ENCODE measurements around the gene ARL4A.
"Not testable (repeated sequence)": the region's sequence is repeated elsewhere in the genome, so short reads cannot be mapped to it uniquely, and the experiment has no call there.

Gene ARL4A, protein sequence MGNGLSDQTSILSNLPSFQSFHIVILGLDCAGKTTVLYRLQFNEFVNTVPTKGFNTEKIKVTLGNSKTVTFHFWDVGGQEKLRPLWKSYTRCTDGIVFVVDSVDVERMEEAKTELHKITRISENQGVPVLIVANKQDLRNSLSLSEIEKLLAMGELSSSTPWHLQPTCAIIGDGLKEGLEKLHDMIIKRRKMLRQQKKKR

DNA sequence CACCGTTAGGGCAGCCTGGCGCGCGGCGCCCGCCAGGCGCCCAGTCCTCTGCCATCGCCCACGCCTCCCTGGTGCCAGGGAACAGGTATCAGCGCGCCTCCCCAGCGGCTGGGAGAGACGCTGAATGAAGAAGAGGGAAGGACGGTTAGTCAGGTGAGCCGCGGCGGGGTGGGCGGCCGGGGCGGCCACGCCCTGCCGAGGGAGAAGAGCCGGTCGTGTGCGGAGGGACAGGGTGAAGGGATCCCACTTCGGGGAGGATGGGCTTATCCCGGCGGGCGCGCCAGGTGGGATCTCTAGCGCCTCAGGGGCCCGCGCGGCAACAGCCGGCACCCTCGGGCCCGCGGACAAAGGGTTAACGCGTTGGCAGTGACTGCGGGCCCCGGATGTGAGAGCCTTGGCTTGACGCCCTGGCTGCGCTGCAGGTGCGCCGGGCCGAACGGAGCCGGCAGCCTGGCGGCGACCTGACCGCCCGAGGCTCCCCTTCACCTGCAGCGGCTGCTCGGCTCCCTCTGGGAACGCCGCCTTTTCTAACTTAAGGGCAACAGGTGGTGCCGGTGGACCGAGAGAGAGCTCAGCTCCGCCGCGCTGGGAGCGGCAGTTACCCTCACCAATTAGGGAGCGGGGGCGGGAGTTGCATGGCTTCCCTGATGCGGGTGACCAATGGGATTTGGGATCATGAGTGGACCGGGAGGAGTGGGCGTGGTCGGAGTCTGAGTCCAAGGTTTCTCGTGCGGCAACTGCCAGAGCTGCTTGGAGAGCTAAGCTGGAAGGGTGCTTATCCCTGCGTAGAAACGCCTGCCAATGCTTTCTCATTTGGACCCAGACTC is at the start of gene ARL4A:
ARL4A (plus strand) TSS at position 743 of the 827 bp plus-strand sequence. CDS start 622 bp downstream, outside the sequence.
- in situ Hi-C loops (cut with MboI; ENCODE audit: low sequenced_read_pairs): loop anchor here (10.0 kb wide), 1 partner anchor 578 kb away; no protein-coding TSS in a partner anchor

DNA sequence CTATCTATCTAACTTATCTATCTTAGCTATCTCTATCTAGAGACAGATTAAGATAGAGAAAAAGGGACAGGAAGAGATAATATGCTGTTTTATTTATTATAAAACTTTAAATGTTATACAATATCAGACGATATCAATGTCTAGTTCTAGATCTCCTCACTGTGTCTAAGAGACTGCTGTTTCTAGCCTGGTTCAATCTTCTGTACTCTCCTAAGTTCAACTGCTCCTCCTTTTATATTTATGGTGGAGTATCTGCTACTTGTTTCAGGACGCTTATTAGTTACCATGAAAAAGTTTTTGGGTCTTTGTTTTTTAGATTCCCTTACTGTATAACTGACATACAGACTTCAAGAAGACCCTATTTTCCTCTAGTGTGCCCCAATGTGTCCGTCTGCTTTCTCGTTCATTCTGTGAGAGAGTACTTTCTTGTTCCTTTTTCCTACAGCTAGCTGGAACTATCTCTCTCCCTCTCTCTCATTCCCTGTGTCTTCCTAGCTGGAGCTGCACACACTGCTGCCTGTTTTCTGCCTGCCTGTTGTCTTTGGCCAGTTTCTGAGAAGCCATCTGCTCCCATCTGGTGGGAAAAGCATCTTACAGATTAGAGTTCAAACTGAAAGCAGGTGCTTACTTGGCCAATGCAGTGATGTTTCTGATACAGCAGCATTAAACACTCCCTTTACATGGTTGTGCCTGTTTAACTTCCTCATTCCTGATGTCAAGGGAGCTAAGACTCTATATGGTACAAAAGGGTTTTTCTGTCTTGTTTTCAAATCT is 49.4 kb upstream of the ARL4A start:
- in situ Hi-C loops (cut with MboI; ENCODE audit: low sequenced_read_pairs): no loop called here

DNA sequence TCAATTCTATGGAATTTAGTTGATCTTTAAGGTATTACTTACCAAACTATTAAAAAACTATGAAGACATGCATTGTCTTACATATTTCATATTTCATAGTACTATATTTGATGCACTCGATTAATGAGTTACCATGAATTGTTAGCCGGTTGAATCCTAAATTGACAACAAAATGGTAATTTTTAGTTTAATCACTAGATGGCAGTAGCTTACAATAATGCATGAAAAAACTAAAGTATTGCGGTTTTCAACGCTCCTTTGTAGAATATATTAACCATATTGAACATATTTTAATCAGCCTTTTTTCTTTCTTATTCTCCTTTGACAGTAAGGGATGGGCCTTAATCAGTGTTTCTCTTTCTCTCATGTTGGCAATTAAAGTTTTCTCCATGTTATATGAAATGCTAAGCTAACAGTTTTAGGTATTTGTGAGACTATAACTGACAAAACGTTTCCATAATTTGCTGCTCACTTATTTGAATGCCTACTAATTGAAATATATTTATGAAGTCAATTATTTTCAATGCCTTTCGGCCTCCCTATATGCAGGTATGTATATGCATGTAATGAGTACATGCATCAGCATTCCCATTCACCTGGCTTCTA is 48.5 kb upstream of the ARL4A start:
- in situ Hi-C loops (cut with MboI; ENCODE audit: low sequenced_read_pairs): no loop called here

DNA sequence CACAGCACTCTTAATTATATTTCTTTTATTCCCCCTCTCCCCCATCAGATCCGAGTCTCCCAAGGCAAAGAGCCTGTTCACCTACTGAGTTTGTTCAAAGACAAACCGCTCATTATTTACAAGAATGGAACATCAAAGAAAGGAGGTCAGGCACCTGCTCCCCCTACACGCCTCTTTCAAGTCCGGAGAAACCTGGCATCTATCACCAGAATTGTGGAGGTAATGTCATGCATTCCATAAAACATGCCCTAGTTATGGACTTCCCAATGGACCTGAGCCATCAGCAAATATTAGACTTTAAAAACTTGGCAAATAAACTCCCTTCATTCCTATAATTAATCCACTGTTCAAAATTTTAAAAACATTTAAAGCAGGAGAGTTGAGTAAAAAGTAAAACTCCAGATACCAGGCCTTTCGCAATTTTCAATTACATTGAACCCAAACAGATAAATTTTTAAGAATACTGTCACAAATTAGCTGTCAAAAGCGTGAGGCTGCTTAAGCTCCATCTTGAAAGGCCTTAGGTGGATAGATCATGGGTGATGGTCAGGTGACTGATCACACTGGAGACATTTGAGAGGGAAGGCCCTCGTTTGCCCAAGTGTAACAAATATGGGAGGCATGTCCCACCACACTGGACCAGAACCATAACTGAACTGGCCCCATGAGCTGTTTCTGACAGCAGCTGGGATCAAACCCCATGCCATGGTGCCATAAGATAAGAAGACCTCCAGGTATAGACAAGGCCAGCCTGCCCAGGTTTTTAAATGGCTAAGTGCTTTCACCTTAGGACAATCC is 46.9 kb upstream of the ARL4A start:
- in situ Hi-C loops (cut with MboI; ENCODE audit: low sequenced_read_pairs): no loop called here

DNA sequence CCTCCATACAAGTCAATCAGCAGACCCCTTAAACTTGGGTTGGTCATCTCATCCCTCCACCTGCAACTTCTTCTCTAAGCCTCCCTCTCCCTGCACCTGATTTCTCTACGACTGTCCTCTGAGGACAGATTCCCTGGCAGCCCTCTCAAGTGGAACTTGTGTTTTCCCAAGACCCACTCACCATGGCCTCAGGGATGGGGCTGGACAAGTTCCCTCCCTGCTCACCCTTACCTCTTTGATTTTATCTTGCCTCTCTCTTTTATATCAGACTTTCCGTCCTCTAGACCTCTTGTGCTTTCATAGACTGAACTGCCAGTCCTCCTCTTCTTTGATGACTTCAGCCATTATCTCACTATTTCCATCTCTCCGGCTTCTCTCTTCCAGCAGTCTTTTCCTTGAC is 46.2 kb upstream of the ARL4A start:
- in situ Hi-C loops (cut with MboI; ENCODE audit: low sequenced_read_pairs): no loop called here

DNA sequence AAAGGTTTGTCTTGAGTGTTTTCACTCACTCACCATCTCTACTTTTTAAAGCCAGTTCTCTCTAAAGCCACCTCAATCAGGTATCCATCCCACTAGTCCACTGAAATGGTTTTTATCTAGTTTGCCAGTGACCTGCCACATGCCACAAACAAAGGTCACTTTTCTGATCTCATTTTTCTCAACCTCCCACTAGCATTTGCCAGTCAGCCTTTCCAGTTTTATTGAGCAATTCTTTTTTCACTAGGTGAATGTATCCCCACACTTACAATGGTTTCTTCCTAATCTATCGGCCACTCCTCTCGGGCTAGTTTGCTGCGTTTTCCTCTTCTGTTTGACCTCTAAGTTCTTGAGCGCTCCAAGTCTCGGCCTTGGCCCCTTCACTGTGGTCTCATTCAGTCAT is 44.9 kb upstream of the ARL4A start:
- in situ Hi-C loops (cut with MboI; ENCODE audit: low sequenced_read_pairs): no loop called here

DNA sequence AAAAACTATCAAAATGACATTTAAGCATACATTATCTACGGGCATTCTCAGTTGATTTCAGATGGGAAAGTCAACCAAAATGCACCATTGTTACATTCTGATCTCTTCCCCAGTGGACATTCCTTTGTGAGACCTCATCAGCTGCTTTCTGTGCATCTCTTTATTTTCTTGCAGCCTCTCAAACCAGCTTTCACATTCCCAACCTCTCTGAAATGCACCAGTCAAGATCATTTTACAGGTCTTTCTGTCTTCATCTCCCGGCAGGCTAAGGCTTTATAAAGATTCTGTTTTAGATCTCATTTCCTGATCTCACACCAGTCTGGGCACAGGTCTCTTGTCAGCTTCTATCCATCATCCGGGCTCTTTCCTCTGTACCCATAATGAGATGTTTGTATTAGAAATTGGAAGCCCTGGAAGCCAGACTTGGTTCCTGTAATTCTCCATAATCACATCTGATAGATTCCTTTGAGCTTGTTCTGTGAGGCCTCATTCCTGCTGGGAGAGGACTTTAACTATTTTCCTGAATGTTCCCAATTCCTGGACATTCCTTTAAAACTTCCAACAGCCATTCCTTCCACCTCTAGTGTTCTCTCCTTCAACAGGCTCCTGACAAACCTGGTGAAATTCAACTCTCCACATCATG is 44.3 kb upstream of the ARL4A start:
- in situ Hi-C loops (cut with MboI; ENCODE audit: low sequenced_read_pairs): no loop called here

DNA sequence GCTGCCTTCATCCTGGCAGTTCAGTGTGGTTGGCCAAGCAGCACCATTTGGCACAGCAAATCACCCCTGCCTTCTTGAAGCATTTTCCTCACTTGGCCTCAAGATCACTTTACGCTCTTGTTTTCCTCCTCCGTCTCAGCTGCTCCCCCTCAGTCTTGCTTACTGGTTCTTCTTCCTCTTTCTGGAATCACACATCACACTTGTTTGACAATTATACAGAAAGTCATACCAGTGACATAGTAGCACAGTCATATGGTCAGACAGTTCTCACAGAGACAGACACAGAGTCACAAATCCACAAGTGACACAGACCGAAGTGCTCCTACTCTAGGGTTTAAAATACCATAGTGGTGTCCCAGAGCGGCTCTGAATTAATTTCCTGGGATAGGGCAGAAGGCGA is 43.8 kb upstream of the ARL4A start:
- in situ Hi-C loops (cut with MboI; ENCODE audit: low sequenced_read_pairs): no loop called here

DNA sequence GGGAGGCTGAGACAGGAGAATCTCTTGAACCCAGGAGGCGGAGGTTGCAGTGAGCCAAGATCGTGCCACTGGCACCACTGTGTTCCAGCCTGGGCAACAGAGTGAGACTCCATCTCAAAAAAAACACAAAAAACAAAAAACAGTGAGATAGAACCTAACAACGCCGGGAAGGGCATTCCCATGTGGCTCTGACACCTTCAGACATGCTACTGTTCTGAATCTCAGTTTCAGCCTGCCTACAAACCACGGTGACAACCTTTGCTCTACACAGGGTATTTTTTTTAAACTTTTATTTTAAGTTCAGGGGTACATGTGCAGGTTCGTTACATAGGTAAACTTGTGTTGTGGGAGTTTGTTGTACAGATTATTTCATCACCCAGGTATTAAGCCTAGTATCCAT is 42.2 kb upstream of the ARL4A start:
- in situ Hi-C loops (cut with MboI; ENCODE audit: low sequenced_read_pairs): not testable (repeated sequence)

DNA sequence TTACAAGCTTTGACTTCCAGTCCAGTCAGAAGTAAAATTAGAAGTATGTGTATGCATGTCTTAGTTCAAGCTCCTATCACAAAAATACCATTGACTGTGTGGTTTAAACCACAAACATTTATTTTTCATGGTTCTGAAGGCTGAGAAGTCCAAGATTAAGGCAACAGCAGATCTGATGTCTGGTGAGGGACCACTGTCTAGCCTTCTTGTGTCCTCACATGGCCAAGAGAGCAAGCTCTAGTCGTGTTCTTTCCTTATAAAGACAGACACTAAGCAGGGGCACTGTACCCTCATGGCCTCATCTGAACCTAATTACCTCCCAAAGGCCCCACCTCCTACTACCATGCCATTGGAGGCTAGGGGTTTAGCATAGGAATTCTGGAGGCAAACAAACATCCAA is 41.3 kb upstream of the ARL4A start:
- in situ Hi-C loops (cut with MboI; ENCODE audit: low sequenced_read_pairs): no loop called here

DNA sequence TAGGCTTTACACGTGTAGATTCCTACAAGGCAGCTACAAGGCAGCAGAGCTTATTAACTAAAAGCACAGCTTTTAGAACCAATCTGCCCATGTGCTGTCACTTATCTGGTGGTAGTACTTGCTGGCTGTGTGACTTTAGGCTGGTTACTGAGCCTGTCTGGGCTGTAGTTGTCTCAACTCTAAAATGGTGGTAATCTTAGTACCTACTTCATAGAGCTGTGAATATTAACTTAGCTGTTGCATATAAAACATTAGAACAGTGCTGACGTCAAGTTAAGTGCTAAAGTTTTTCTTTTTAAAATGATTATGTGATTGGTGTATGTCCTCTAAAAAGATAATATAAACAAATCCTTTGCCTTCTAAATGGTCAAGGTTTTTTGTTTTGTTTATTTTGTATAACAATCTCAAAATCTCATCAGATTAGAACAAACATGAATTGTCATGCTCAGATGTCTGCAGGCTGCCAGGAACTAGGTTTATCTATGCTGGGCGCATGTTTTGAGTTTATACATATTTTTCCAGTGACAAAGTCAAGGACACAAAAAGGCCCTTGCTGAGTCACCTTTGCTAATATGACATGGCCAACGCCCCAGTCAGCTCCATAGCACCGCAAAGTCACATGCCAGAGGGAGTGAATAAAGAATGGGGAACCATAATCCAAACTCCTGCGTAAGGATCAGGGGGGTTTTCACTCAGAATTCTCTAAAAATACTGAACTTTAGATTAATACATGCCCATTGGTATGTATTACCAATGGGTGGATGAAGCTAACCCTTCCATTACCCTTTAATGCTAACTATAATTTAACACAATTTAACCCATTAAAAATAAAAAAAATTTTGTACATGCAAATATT is 39.8 kb upstream of the ARL4A start:
- in situ Hi-C loops (cut with MboI; ENCODE audit: low sequenced_read_pairs): no loop called here

DNA sequence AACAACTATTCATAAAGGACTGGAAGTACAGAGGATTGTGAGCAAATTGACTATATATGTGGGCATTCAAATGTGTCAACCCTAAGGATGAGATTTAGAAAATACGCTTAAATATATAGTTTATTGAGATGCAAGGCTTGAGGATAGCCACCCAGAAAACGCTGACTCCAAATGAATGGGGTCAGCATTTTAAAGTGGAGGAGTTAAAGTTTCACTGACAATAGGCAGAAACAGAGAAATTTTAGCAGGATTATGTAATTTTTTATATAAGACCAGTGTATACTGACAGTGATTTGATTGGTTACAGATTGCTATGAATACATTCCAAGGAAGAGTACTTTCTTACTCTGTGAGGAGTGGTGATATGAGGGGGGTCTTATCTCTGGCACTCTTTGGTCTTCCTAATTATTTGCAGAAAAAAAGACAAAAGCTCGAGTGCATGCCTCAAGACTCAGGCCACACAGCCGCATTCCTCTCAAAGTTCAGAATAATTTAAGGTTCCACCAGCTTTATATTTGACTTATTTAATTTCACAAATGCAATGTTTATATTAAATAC is 38.6 kb upstream of the ARL4A start:
- in situ Hi-C loops (cut with MboI; ENCODE audit: low sequenced_read_pairs): no loop called here

DNA sequence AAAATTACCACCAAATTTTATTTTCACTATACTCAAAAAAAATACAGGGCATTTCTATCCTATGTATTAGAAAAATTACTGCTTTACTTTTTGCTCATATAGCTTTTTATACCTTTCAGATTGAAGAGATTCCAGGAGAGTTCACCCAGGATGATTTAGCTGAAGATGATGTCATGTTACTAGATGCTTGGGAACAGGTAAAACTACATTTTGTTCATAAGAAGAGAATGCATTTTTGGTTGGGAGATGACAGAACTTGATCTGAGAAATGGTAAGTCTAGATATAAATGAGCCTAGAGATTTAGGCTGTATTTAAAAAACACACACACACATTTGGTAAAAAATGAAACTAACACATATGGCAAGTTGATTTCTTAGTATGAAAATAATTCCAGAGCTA is 38.1 kb upstream of the ARL4A start:
- in situ Hi-C loops (cut with MboI; ENCODE audit: low sequenced_read_pairs): no loop called here

DNA sequence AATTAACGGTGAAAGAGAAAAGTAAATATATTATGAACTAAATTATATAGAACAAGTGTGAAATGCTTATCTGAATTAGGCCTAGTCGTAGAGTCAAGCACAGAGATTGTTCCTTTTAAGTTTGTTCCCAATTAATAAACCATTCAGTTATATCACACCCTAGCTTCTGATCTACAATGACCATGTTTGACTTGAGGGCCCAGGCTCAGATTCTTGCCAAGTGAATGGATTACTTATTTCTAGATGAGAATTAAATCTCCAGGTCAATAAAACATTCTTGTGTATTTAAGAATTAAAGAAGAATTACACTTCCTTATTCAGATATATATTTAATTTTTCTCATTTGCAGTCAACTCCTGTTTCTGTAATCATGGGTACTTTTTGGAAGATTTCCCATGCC is 37.4 kb upstream of the ARL4A start:
- in situ Hi-C loops (cut with MboI; ENCODE audit: low sequenced_read_pairs): no loop called here

DNA sequence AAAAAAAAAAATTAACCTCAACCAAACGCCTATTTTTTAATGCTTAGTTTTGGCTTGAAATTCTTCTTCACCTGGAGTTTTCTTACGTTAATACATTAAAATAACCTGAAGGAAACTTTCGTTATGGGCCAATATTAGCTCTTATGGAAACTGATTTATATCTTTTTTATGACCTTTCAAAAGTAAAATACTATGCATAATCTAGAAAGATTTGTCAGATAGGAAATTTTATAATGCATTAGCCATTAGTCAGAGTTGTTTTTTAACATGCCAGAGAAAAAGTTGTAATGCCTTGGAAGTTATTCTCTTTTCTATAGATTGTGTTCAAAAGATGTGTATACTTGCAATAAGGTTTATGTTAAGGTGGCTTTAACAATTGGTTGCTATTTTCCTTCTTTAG is 34.3 kb upstream of the ARL4A start:
- in situ Hi-C loops (cut with MboI; ENCODE audit: low sequenced_read_pairs): no loop called here

DNA sequence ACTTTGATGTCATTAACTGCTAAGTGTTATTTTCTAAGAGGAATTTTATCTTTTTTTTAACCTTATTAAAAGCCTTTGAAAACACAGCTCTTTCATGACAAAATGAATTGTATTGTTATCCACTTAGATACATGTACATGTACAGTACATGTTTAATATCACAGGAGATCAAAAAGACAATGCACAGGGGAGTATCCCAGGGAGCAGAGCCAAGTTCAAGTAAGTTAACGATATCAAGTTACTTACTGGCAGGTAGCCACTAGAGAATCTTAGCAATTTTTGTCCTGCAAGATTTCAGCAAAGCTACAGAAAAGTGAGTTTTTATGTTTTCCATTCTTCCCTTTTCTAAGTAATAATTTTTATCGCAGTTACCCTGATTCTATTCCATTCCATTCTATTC is 33.9 kb upstream of the ARL4A start:
- in situ Hi-C loops (cut with MboI; ENCODE audit: low sequenced_read_pairs): no loop called here

DNA sequence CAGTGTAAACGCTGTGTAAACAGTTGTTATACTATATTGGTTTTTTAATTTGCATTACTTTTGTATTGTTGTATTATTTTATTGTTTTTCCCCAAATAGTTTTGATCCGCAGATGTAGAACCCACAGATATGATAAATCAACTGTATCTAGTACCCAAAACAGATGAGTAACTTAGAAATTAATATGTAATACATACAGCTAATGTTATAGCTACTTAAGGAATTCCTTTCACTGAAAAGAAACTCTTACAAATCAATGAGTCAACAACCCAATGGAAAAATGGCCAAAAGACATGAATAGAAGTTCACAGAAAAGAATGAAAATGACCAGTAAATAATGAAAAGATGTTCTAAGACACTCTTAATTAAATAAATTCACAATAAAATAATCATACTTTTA is 32.3 kb upstream of the ARL4A start:
- in situ Hi-C loops (cut with MboI; ENCODE audit: low sequenced_read_pairs): no loop called here

DNA sequence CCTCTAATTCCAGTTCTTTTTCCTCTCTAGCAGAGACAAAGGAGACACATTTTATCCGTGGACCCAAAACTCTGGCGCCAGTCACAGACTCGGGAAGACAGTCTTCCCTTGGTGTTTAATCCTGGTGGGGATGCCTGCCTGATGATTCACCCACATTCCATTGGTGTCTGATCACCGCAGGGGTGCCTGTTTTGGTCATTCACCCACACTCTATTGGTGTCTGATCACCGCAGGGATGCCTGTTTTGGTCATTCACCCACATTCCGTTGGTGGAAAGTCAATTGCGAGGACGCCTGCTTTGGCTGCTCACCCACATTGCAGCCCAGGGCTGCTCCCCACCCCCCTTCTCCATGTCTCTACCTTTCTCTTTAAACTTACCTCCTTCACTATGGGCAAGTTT is 27.0 kb upstream of the ARL4A start:
- in situ Hi-C loops (cut with MboI; ENCODE audit: low sequenced_read_pairs): not testable (repeated sequence)

DNA sequence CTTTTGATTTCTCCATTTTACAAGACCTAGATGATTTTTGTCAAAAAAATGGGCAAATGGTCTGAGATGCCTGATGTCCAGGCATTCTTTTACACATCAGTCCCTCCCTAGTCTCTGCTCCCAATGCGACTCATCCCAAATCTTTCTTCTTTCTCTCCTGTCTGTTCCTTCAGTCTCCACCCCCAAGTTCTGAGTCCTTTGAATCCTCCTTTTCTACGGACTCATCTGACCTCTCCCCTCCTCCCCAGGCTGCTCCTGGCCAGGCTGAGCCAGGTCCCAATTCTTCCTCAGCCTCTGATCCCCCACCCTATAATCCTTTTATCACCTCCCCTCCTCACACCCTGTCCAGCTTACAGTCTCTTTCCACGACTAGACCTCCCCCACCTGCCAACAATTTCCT is 26.4 kb upstream of the ARL4A start:
- in situ Hi-C loops (cut with MboI; ENCODE audit: low sequenced_read_pairs): not testable (repeated sequence)
